Caco-2 (cell line): ENCODE measurements around the gene WDR1. TPM values are rescaled to one million over a fixed set of nuclear protein-coding genes. Genes with fewer than 3 reads are reported as not detected.
A peak's percentile ranks its signal among the peaks of the same experiment; 100 is the strongest.

Experiments used
- Bru-seq: library from RNA; stranded (reverse); fragments of 400-500 nt; gene quantifications from one replicate; lab custom pipeline; 2021; lab: Mats Ljungman, UMichigan
- BruChase-seq, 2 experiments: library from RNA; stranded (reverse); fragments of 400-500 nt; gene quantifications; one replicate each; lab custom pipeline; 2021; lab: Mats Ljungman, UMichigan
- BruUV-seq: library from RNA; stranded (reverse); fragments of 400-500 nt; replicated peaks from 2 replicates; lab custom pipeline; 2021; lab: Mats Ljungman, UMichigan
- CTCF ChIA-PET: fragments of 300-600 bp; sonication (Branson Sonifier 250); formaldehyde crosslinking; loops from one replicate; lab custom pipeline; 2022; ENCODE audit warnings: antibody characterized with exemption; lab: Charles Lee
- POLR2A ChIA-PET: fragments of 300-600 bp; sonication (Branson Sonifier 250); formaldehyde crosslinking; loops from one replicate; lab custom pipeline; 2022; ENCODE audit warnings: antibody characterized with exemption; lab: Charles Lee
- DNase-seq, 2 experiments: peaks; one replicate each; pipeline versions ENCODE4 v3.0.0 to v3.0.0-alpha.2; 2020 to 2022
- H3K27me3 ChIP-seq: replicated peaks from 2 replicates; pipeline ENCODE4 v1.6.0; 2011; ENCODE audit warnings: low read length; ENCODE audit not compliant: control insufficient read depth, insufficient read depth
- H3K36me3 ChIP-seq: 2 replicates; pipeline ENCODE4 v1.5.1; 2011; ENCODE audit warnings: low read length; ENCODE audit not compliant: control insufficient read depth, insufficient read depth
- H3K4me1 ChIP-seq: fragments of 250-450 bp; sonication (Bioruptor Pico); 2 replicates; pipeline ENCODE4 v1.5.1; 2020; ENCODE audit warnings: mild to moderate bottlenecking
- H3K4me3 ChIP-seq: 2 replicates; pipeline ENCODE4 v1.5.1; 2011; ENCODE audit warnings: low read depth, mild to moderate bottlenecking, control low read depth, low read length
- H3K9me3 ChIP-seq: fragments of 250-450 bp; sonication (Bioruptor Pico); 2 replicates; pipeline ENCODE4 v1.5.1; 2020; ENCODE audit warnings: mild to moderate bottlenecking, moderate library complexity
- H3K27ac Mint-ChIP-seq: one replicate; pipeline ENCODE4 v1.8.0; 2022; ENCODE audit warnings: mixed read lengths; ENCODE audit not compliant: unreplicated experiment
- H3K27me3 Mint-ChIP-seq: one replicate; pipeline ENCODE4 v1.8.0; 2022; ENCODE audit warnings: mixed read lengths; ENCODE audit not compliant: insufficient read depth, unreplicated experiment
- H3K36me3 Mint-ChIP-seq: one replicate; pipeline ENCODE4 v1.8.0; 2022; ENCODE audit warnings: mild to moderate bottlenecking, mixed read lengths; ENCODE audit not compliant: insufficient read depth, unreplicated experiment
- H3K4me1 Mint-ChIP-seq: one replicate; pipeline ENCODE4 v1.8.0; 2022; ENCODE audit warnings: low read depth, mixed read lengths; ENCODE audit not compliant: unreplicated experiment
- H3K4me3 Mint-ChIP-seq: one replicate; pipeline ENCODE4 v1.8.0; 2022; ENCODE audit warnings: mild to moderate bottlenecking, moderate library complexity, mixed read lengths; ENCODE audit not compliant: unreplicated experiment
- H3K9me3 Mint-ChIP-seq: one replicate; pipeline ENCODE4 v1.8.0; 2022; ENCODE audit warnings: mixed read lengths; ENCODE audit not compliant: unreplicated experiment
- CTCF ChIP-seq, 2 experiments: fragments of 200-600 bp in 1 of 2; IDR thresholded peaks; 1 replicate in 1 of 2; 2 replicates in 1 of 2; pipeline versions ENCODE4 v1.5.1 to v1.8.0; 2011 to 2022; ENCODE audit warnings: antibody characterized with exemption in 1 of 2, control low read depth in 1 of 2, inconsistent platforms in 1 of 2, low read depth in 1 of 2, low read length in 1 of 2, mild to moderate bottlenecking in 1 of 2, moderate library complexity in 1 of 2; ENCODE audit not compliant: insufficient read depth in 1 of 2, severe bottlenecking in 1 of 2, unreplicated experiment in 1 of 2
- intact Hi-C: fragments of 100-400 bp; cut with micrococcal nuclease; formaldehyde crosslinking; loops from one replicate; pipeline ENCODE4 v1.10.0; 2022; ENCODE audit not compliant: unreplicated experiment
- long read RNA-seq: library from polyadenylated mRNA; stranded (forward); transcript quantifications from one replicate; pipeline ENCODE4 v2.0.0, GENCODE V29; 2022
- total RNA-seq: library from RNA; stranded (reverse); gene quantifications from 2 replicates; pipeline ENCODE4 v1.2.3, GENCODE V29; 2022

Gene WDR1, protein sequence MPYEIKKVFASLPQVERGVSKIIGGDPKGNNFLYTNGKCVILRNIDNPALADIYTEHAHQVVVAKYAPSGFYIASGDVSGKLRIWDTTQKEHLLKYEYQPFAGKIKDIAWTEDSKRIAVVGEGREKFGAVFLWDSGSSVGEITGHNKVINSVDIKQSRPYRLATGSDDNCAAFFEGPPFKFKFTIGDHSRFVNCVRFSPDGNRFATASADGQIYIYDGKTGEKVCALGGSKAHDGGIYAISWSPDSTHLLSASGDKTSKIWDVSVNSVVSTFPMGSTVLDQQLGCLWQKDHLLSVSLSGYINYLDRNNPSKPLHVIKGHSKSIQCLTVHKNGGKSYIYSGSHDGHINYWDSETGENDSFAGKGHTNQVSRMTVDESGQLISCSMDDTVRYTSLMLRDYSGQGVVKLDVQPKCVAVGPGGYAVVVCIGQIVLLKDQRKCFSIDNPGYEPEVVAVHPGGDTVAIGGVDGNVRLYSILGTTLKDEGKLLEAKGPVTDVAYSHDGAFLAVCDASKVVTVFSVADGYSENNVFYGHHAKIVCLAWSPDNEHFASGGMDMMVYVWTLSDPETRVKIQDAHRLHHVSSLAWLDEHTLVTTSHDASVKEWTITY
- total RNA-seq (250 and 270 TPM in 2 replicates), Bru-seq, nascent RNA (percentile 91 among the genes with signal in this experiment), BruChase-seq, experiment 1, labeled RNA remaining after a 2-hour chase (percentile 89 among the genes with signal in this experiment), BruChase-seq, experiment 2, labeled RNA remaining after a 6-hour chase (percentile 94 among the genes with signal in this experiment)
- long read RNA-seq, transcript WDR1-202 (12 exons, 2,722 nt), result minor isoform, 11 of 317 reads
- long read RNA-seq, transcript WDR1-203 (15 exons, 3,142 nt), result major isoform, 253 of 317 reads
- long read RNA-seq, partial matches to known transcripts, result 41 of 317 reads
- long read RNA-seq, other reads (novel, unspliced or antisense), result 12 of 317 reads

DNA sequence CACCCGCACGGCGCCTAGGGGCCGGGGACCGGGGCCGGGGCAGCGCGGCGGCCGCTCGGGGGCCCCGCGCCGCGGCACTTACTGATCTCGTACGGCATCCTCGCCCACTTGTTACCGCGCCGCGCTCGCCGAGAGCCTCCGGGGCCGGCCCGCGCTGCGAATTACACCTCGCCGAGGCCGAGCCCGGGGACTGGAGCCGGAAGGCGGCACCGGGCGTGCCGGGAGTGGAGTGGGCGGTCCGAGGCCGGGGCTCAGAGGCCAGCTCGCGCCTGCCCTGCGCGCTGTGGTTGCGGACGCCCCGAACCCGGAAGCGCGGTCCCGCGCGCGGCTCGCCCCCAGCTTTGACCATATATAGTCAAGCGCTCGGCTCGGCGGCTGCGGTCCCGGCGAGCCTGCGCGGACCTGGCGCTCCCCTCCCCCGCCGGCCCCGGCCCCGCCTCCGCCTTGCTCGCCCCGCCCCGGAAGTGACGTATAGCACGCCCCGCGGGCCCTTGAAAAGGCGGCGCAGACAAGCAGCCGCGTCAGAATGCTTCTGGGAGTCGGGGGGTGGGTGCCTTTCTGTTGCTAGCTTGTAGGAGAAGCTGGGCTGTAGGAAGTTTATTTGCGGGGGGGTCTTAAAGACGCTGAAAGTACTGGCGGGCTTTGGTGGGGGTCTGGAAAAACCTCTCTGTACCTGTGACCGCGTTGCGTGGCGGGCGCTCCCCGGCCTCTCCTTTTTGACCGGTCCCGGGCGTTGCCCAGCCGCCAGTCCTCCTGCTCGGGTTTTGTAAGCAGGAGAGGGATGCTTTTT lies at the start of gene WDR1:
WDR1 (minus strand) TSS at position 231 of the 790 bp plus-strand sequence; CDS start at position 98, 133 bp downstream.
- DNase-seq, result peak; percentile 95
- intact Hi-C loops, result loop anchor here (2.0 kb wide), 1 partner anchor 98 kb away; no protein-coding TSS in a partner anchor
- H3K36me3 ChIP-seq, result peaks cover 8% of the 10 kb centered on the region
- ChIA-PET POLR2A (interaction anchor here (0.5 to 1.5 kb wide), 19 partner anchors 8 to 719 kb away, joined by 3 to 7 read pairs (median 3); no protein-coding TSS in a partner anchor), CTCF (interaction anchor here (0.6 kb wide), 1 partner anchor 41 kb away, joined by 3 read pairs; no protein-coding TSS in a partner anchor)
- peaks cover 58% of the 10 kb centered on the region for H3K36me3 Mint-ChIP-seq
- no peak for TF ChIP-seq CTCF (IDR thresholded peaks at IDR 0.05; ENCODE audit: insufficient read depth in 1 of 2, low read depth in 1 of 2, low read length in 1 of 2, severe bottlenecking in 1 of 2, unreplicated experiment in 1 of 2)
- no peaks in the 10 kb centered on the region for H3K27me3 Mint-ChIP-seq
- H3K4me3 ChIP-seq, result peak within 1 kb of the TSS; percentile 89
- H3K9me3 ChIP-seq, result no peaks in the 10 kb centered on the region
- H3K4me1 Mint-ChIP-seq, result peaks cover 32% of the 10 kb centered on the region
- H3K9me3 Mint-ChIP-seq, result no peaks in the 10 kb centered on the region
- H3K27me3 ChIP-seq, result no peaks in the 10 kb centered on the region
- BruUV-seq, result no TSS peak
- H3K4me3 Mint-ChIP-seq, result peak within 1 kb of the TSS; percentile 94
- H3K4me1 ChIP-seq, result peaks cover 16% of the 10 kb centered on the region
- peak within 1 kb of the TSS; percentile 99 for H3K27ac Mint-ChIP-seq

GRCh38 chr4:10164877-10165283 lies 48.3 kb upstream of the WDR1 start:
- H3K36me3 ChIP-seq, result no peaks in the 10 kb centered on the region
- H3K27me3 ChIP-seq, result no peaks in the 10 kb centered on the region
- BruUV-seq, result no TSS peak
- DNase-seq, result peak in 1 of 2 experiments; percentile 56
- Mint-ChIP-seq H3K4me3 (no peak overlapping the region), H3K27me3 (no peaks in the 10 kb centered on the region), H3K9me3 (no peaks in the 10 kb centered on the region), H3K27ac (no peak overlapping the region), H3K36me3 (no peaks in the 10 kb centered on the region), H3K4me1 (peaks cover 20% of the 10 kb centered on the region)
- no peaks in the 10 kb centered on the region for H3K9me3 ChIP-seq
- H3K4me1 ChIP-seq, result peaks cover 18% of the 10 kb centered on the region
- ChIA-PET POLR2A (no interaction called here), CTCF (interaction anchor here (0.9 to 2.5 kb wide), 4 partner anchors 13 to 247 kb away, joined by 3 to 16 read pairs (median 4); no protein-coding TSS in a partner anchor)
- TF ChIP-seq CTCF (IDR thresholded peaks at IDR 0.05; ENCODE audit: insufficient read depth in 1 of 2, low read depth in 1 of 2, low read length in 1 of 2, severe bottlenecking in 1 of 2, unreplicated experiment in 1 of 2), result peak; percentile 50 to 63
- H3K4me3 ChIP-seq, result no peak overlapping the region
- intact Hi-C loops, result loop anchor here (1.0 to 10.0 kb wide), 3 partner anchors 100 to 238 kb away; no protein-coding TSS in a partner anchor
